HG03520 (cell line): ENCODE measurements around the gene MT1HL1.
"Not testable (repeated sequence)": the region's sequence is repeated elsewhere in the genome, so short reads cannot be mapped to it uniquely, and the experiment has no call there.

Experiments used
- ATAC-seq: cut with Tn5 transposase; IDR thresholded peaks from one replicate; pipeline ENCODE4 v1.9.1; 2021; ENCODE audit warnings: mild to moderate bottlenecking, moderate library complexity; ENCODE audit not compliant: unreplicated experiment

Gene MT1HL1

GRCh38 chr1:236979149-236979900, 24.9 kb downstream of the MT1HL1 start:
- no peak for ATAC-seq

GRCh38 chr1:236978740-236979139, 25.5 kb downstream of the MT1HL1 start:
- no peak for ATAC-seq

GRCh38 chr1:236975461-236975860, 28.8 kb downstream of the MT1HL1 start:
- ATAC-seq, result no peak

GRCh38 chr1:236974025-236974424, 30.2 kb downstream of the MT1HL1 start:
- ATAC-seq, result not testable (repeated sequence)

GRCh38 chr1:236966636-236967035, 37.6 kb downstream of the MT1HL1 start:
- no peak for ATAC-seq

- no peak for ATAC-seq
These were observed 40.3 kb downstream of the MT1HL1 start for GRCh38 chr1:236963920-236964319.

GRCh38 chr1:236959112-236959511, 45.1 kb downstream of the MT1HL1 start:
- no peak for ATAC-seq

- ATAC-seq, result no peak
These were observed 47.0 kb downstream of the MT1HL1 start for GRCh38 chr1:236957235-236957634.
